ENCODE measurements around the gene MAP2K2.

The MAP2K2 gene

DNA sequence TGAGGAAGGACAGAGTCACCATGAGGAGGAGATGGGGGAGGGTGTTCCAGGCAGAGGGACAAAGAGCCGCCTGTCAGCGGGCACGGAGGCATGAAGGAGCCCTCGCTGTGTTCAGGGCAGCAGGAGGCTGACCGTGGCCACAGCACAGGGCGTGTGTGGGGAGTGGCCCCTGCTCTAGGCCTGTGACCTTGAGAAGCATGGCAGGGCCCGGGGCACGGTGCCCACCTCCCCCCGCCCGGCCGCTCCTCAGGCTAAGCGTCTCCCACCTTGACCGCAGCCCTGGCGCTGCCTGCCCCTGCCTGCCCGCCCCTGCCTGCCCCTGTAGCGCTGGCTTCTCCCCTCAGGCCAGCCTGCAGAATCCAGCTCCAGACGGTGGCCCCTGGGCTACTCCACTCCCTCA lies 11.6 kb downstream of the MAP2K2 start:
- TF ChIP-seq, protein P1, sequence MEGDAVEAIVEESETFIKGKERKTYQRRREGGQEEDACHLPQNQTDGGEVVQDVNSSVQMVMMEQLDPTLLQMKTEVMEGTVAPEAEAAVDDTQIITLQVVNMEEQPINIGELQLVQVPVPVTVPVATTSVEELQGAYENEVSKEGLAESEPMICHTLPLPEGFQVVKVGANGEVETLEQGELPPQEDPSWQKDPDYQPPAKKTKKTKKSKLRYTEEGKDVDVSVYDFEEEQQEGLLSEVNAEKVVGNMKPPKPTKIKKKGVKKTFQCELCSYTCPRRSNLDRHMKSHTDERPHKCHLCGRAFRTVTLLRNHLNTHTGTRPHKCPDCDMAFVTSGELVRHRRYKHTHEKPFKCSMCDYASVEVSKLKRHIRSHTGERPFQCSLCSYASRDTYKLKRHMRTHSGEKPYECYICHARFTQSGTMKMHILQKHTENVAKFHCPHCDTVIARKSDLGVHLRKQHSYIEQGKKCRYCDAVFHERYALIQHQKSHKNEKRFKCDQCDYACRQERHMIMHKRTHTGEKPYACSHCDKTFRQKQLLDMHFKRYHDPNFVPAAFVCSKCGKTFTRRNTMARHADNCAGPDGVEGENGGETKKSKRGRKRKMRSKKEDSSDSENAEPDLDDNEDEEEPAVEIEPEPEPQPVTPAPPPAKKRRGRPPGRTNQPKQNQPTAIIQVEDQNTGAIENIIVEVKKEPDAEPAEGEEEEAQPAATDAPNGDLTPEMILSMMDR (conservative IDR thresholded peaks at IDR 0.05; ENCODE audit: low read depth) = no peak

DNA sequence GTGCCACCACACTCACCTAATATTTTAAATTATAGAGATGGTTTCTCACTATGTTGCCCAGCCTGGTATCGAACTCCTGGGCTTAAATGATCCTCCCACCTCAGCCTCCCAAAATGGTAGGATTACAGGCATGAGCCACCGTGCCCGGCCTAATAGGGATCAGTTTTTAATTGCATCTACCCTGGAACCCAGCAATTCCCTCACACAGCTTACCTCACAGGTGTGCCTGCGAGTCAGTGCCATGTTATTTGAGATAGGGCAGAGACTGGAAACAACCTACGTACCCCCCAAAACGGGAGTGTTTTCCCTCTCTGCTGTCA lies 14.3 kb downstream of the MAP2K2 start:
- ChIA-PET POLR2A (ENCODE audit: low non-redundant PET) (no interaction called here), CTCF (no interaction called here)
- TF ChIP-seq, protein P1 (conservative IDR thresholded peaks at IDR 0.05; ENCODE audit: low read depth) = no peak
- no peak overlapping the region for H3K27ac ChIP-seq
- no peak for DNase-seq (ENCODE audit: low spot score)

More for the DNA sequence above, 11.6 kb downstream of the MAP2K2 start:
- DNase-seq (ENCODE audit: low spot score) = no peak
- POLR2A ChIA-PET (ENCODE audit: low non-redundant PET) = no interaction called here
- H3K27ac ChIP-seq = peak overlapping the region; percentile 31
- CTCF ChIA-PET = no interaction called here

DNA sequence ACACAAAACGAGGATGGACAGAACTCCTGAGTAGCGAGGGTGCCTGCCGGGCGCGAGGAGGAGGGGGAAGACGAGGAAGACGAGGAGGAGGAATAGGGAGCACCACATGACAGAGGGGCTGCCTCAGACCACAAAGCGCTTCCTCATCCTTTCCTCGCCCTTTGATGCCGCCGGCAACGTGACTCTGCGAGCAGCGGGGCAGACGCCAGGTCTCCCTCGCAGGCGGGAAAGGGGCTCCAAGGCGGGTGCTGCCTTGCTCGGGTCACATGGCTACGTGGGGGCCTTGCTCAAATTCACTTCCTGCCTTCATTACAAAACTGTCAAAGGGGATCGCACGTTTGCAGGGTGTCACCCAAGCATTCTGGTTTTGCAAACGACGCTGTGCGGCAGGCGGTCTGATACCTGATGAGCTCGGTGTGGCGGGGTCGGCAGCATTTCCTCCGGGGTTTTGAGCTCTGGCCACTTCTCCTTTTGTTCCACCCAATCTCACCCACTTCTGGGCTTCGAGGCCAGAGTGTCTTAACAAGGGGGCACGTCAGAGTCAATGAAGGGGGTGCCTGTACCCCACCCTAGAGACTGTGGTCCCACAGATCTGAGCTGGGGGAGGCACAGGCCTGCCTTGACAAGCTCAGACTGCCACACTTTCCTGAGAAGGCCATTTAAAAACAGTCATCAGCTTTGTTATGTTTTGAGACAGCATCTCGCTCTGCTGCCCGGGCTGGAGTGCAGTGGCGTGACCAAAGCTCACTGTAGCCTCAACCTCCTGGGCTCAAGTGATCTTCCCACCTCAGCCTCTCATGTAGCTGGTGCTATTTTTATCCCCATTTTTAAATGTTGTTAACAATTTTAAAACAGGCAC lies 14.9 kb downstream of the MAP2K2 start:
- DNase-seq (ENCODE audit: low spot score) = no peak
- no peak overlapping the region; the same call in 1 of the 2 replicates for H3K27ac ChIP-seq
- POLR2A ChIA-PET (ENCODE audit: low non-redundant PET) = no interaction called here
- CTCF ChIA-PET = no interaction called here
- TF ChIP-seq, protein P1 (conservative IDR thresholded peaks at IDR 0.05; ENCODE audit: low read depth) = no peak

DNA sequence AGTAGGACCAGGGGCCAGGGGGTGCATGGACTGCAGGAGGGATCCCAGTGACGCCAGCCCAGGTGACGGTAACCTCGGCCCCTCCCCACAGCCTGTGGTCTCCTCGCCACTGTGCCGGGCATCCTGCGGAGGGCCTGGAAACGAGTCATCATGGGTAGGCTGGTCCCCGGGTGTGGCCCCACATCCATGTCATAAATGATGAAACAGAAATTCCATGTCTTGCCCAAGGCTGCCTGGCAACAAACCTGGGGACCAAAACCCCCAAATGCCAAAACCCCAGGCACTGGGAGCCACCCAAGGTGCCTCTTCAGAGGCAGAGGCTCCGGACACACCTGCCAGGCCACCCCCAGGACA lies 20.9 kb downstream of the MAP2K2 start:
- TF ChIP-seq, protein P1 (conservative IDR thresholded peaks at IDR 0.05; ENCODE audit: low read depth) = no peak
- ChIA-PET POLR2A (ENCODE audit: low non-redundant PET) (no interaction called here), CTCF (interaction anchor here (0.6 kb wide), 1 partner anchor 49 kb away, joined by 9 read pairs; no protein-coding TSS in a partner anchor)
- DNase-seq (ENCODE audit: low spot score) = no peak
- peak overlapping the region; percentile 70 for H3K27ac ChIP-seq

DNA sequence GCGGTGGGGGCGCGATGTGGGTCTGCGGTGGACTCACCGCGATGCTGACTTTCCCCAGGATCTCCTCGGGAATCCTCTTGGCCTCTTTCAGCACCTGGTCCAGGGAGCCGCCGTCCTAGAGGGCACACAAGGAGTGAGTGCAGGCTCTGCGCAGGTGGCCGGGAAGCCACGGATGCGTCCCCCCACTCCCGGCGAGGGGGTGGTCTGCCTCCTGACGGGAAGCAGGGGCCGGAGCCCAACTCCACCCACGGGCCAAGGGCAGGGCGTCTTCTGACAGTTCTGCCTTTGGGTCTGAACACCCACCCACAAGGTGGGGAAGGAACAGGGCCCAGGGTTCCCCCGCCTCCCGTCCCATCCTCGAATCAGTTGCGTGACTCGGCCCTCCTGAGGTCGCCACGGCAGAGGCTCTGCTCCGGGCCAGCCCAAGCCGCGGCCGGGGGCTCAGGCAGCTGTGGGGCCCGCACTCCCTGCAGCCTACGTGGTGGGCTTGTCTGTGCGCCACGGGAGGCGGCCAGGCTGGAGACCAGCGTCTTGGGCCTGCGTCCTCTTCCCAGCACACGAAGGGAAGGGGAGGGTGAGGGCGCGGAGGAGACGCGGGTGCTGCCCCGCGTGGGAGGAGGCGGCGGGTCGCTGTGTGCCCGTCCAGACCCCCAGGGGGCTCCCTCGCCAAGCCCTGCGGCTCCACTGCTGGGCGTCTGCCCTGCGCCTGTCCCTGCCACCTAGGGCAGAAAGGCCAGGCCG lies 21.4 kb downstream of the MAP2K2 start:
- DNase-seq (ENCODE audit: low spot score) = no peak
- TF ChIP-seq, protein P1 (conservative IDR thresholded peaks at IDR 0.05; ENCODE audit: low read depth) = no peak
- ChIA-PET CTCF (no interaction called here), POLR2A (ENCODE audit: low non-redundant PET) (no interaction called here)
- peak overlapping the region; percentile 70 for H3K27ac ChIP-seq

DNA sequence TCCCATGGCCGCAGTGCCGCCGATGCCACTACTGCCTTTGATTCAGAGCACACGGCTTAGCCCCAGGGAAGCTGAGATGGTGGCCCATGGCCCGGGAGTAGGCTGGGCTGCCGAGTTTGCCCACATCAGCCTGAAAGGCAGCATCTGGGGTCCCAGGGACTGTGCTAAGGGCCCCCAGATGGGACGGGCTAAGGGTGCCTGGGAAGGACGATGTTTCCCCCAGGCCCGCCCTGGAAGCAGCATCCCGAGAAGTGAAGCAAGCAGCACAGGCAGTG lies 22.5 kb downstream of the MAP2K2 start:
- CTCF ChIA-PET = no interaction called here
- no peak for DNase-seq (ENCODE audit: low spot score)
- POLR2A ChIA-PET (ENCODE audit: low non-redundant PET) = no interaction called here
- TF ChIP-seq, protein P1 (conservative IDR thresholded peaks at IDR 0.05; ENCODE audit: low read depth) = no peak
- no peak overlapping the region for H3K27ac ChIP-seq

Measured in RWPE1 (cell line).